Right kidney (tissue), 1 donor: Measurements from ENCODE around the gene TINAGL1.
A peak's percentile ranks its signal among the peaks of the same experiment; 100 is the strongest.

ENCODE experiments used
- DNase-seq: peaks from one replicate; pipeline ENCODE4 v3.0.0-alpha.2; 2016

Gene TINAGL1

GRCh38 chr1:31602081-31602480 lies 25.8 kb downstream of the TINAGL1 start:
- DNase-seq = no peak

- no peak for DNase-seq
Observed at GRCh38 chr1:31605908-31606427, 29.7 kb downstream of the TINAGL1 start.

GRCh38 chr1:31607360-31607759 lies 31.0 kb downstream of the TINAGL1 start:
- DNase-seq = no peak

- no peak for DNase-seq
Observed at GRCh38 chr1:31609514-31610118, 33.3 kb downstream of the TINAGL1 start.

GRCh38 chr1:31614414-31615005 lies 38.2 kb downstream of the TINAGL1 start:
- no peak for DNase-seq

GRCh38 chr1:31615414-31615813 lies 39.1 kb downstream of the TINAGL1 start:
- no peak for DNase-seq

GRCh38 chr1:31615939-31616338 lies 39.6 kb downstream of the TINAGL1 start:
- no peak for DNase-seq

GRCh38 chr1:31617218-31617915 lies 41.1 kb downstream of the TINAGL1 start, which contains the start of gene HCRTR1:
Gene HCRTR1, plus strand, starts transcription at chr1:31617689. Its CDS starts 1,504 bp downstream, at chr1:31619193.
- no peak for DNase-seq

GRCh38 chr1:31617916-31618746 lies 41.8 kb downstream of the TINAGL1 start:
- DNase-seq = peak; percentile 77

GRCh38 chr1:31618916-31619846 lies 42.9 kb downstream of the TINAGL1 start:
- DNase-seq = no peak

- no peak for DNase-seq
Observed at GRCh38 chr1:31620631-31621497, 44.5 kb downstream of the TINAGL1 start.

- no peak for DNase-seq
Observed at GRCh38 chr1:31621498-31621820, 45.1 kb downstream of the TINAGL1 start.

GRCh38 chr1:31621847-31622730 lies 45.8 kb downstream of the TINAGL1 start:
- no peak for DNase-seq

GRCh38 chr1:31623365-31623764 lies 47.0 kb downstream of the TINAGL1 start:
- no peak for DNase-seq

GRCh38 chr1:31624309-31624708 lies 48.0 kb downstream of the TINAGL1 start:
- no peak for DNase-seq

- no peak for DNase-seq
Observed at GRCh38 chr1:31624731-31625514, 48.6 kb downstream of the TINAGL1 start.

GRCh38 chr1:31625561-31626222 lies 49.4 kb downstream of the TINAGL1 start:
- no peak for DNase-seq
